GM23248 (cell line): ENCODE results near the gene DNAAF3. TPM values are rescaled to one million over a fixed set of nuclear protein-coding genes. Genes with fewer than 3 reads are reported as not detected.

Source experiments
- DNase-seq: peaks from one replicate; pipeline ENCODE4 v3.0.0-alpha.2; 2015
- H2AFZ ChIP-seq: fragments of 200-600 bp; sonication (generic); 2 replicates; pipeline ENCODE4 v1.6.1; 2016; ENCODE audit warnings: antibody characterized with exemption
- H3F3A ChIP-seq: fragments of 200-600 bp; sonication (generic); 2 replicates; pipeline ENCODE4 v1.6.1; 2016; ENCODE audit warnings: mild to moderate bottlenecking, antibody characterized with exemption, mixed run types; ENCODE audit not compliant: insufficient read depth
- H3K27ac ChIP-seq: fragments of 200-600 bp; sonication (generic); 2 replicates; pipeline ENCODE4 v1.5.1; 2016; ENCODE audit warnings: mild to moderate bottlenecking
- H3K27me3 ChIP-seq: fragments of 200-600 bp; sonication (generic); replicated peaks from 2 replicates; pipeline ENCODE4 v1.6.1; 2016; ENCODE audit warnings: mild to moderate bottlenecking; ENCODE audit not compliant: insufficient read depth
- H3K36me3 ChIP-seq: fragments of 200-600 bp; sonication (generic); 2 replicates; pipeline ENCODE4 v1.6.1; 2016; ENCODE audit warnings: low read depth, mild to moderate bottlenecking
- H3K4me1 ChIP-seq: fragments of 200-600 bp; sonication (generic); 2 replicates; pipeline ENCODE4 v1.6.1; 2016; ENCODE audit warnings: mild to moderate bottlenecking; ENCODE audit not compliant: insufficient read depth
- H3K4me2 ChIP-seq: fragments of 200-600 bp; sonication (generic); one replicate; pipeline ENCODE4 v1.6.1; 2016; ENCODE audit warnings: mild to moderate bottlenecking; ENCODE audit not compliant: unreplicated experiment
- H3K4me3 ChIP-seq: fragments of 200-600 bp; sonication (generic); 2 replicates; pipeline ENCODE4 v1.5.1; 2016; ENCODE audit warnings: mild to moderate bottlenecking
- H3K79me2 ChIP-seq: fragments of 200-600 bp; sonication (generic); 2 replicates; pipeline ENCODE4 v1.6.1; 2016; ENCODE audit warnings: mild to moderate bottlenecking; ENCODE audit not compliant: insufficient read depth
- H3K9ac ChIP-seq: fragments of 200-600 bp; sonication (generic); 2 replicates; pipeline ENCODE4 v1.6.1; 2016; ENCODE audit warnings: mild to moderate bottlenecking
- H3K9me2 ChIP-seq: fragments of 200-600 bp; sonication (generic); 2 replicates; pipeline ENCODE4 v1.6.1; 2016; ENCODE audit warnings: mixed run types, mild to moderate bottlenecking, moderate library complexity; ENCODE audit not compliant: insufficient read depth
- H3K9me3 ChIP-seq: fragments of 200-600 bp; sonication (generic); one replicate; pipeline ENCODE4 v1.6.1; 2017; ENCODE audit warnings: low read depth
- H4K20me1 ChIP-seq: fragments of 200-600 bp; sonication (generic); 2 replicates; pipeline ENCODE4 v1.6.0; 2016; ENCODE audit not compliant: insufficient read depth
- EZH2 ChIP-seq: fragments of 200-600 bp; sonication (generic); IDR thresholded peaks from 2 replicates; pipeline ENCODE4 v1.6.1; 2018; ENCODE audit warnings: antibody characterized with exemption, mild to moderate bottlenecking; ENCODE audit not compliant: insufficient read depth, poor library complexity, severe bottlenecking
- EZH2phosphoT487 ChIP-seq: fragments of 200-600 bp; sonication (generic); IDR thresholded peaks from 2 replicates; pipeline ENCODE4 v1.6.1; 2018; ENCODE audit warnings: antibody characterized with exemption, moderate library complexity, mild to moderate bottlenecking, low read depth; ENCODE audit not compliant: insufficient read depth
- WGBS, 2 experiments: methylation state at CpG; one replicate each; pipeline ENCODE4 v1.1.6; 2015 to 2017; ENCODE audit warnings: low lambda C conversion rate in 2 of 2, low coverage in 1 of 2; ENCODE audit errors: missing lambda C conversion rate in 2 of 2; 5-methylcytosine and 5-hydroxymethylcytosine counted together
- in situ Hi-C: fragments of 300-500 bp; cut with MboI; formaldehyde crosslinking; loops from 2 replicates; pipeline ENCODE4 v1.15.0; 2020
- polyA plus RNA-seq: library from polyadenylated mRNA; unstranded; fragments of >200 nt; fragmentation: Nextera tagmentation; extraction: Ambion mirVana; gene quantifications from 2 replicates; pipeline ENCODE4 v1.2.1, GENCODE V29; 2016
- total RNA-seq: library from RNA; depleted of rRNA; stranded (reverse); fragments of >200 nt; shearing (Covaris generic); gene quantifications from 2 replicates; pipeline ENCODE4 v1.2.3, GENCODE V29; 2014

DNAAF3 gene
- total and polyA plus RNA-seq, 2 experiments from 2014 or later: 0.22 to 0.39 TPM

- in situ Hi-C loops: no loop called here
Observed at GRCh38 chr19:55178781-55179599, 12.6 kb upstream of the DNAAF3 start.

GRCh38 chr19:55176076-55176475 is 9.7 kb upstream of the DNAAF3 start:
- no peaks in the 10 kb centered on the region for H3K79me2 ChIP-seq
- no peak overlapping the region for H3K27ac ChIP-seq
- 8 to 14% methylated on average over 2 of the region's 2 CpGs for WGBS, 2 experiments
- H4K20me1 ChIP-seq: no peaks in the 10 kb centered on the region
- H3K9me3 ChIP-seq: no peaks in the 10 kb centered on the region
- peaks cover 9% of the 10 kb centered on the region for H3F3A ChIP-seq
- H3K4me2 ChIP-seq: no peak overlapping the region
- H3K9me2 ChIP-seq: no peaks in the 10 kb centered on the region
- peaks cover 6% of the 10 kb centered on the region; the same call in 1 of the 2 replicates for H3K27me3 ChIP-seq
- no peak overlapping the region for H3K9ac ChIP-seq
- H2AFZ ChIP-seq: no peak overlapping the region
- in situ Hi-C loops: no loop called here
- peaks cover 15% of the 10 kb centered on the region for H3K4me1 ChIP-seq
- no peak overlapping the region for H3K4me3 ChIP-seq
- no peak for DNase-seq
- no peaks in the 10 kb centered on the region for H3K36me3 ChIP-seq
- TF ChIP-seq EZH2phosphoT487 (no peak), EZH2 (no peak)

More at GRCh38 chr19:55178781-55179599, 12.6 kb upstream of the DNAAF3 start:
- H3K9ac ChIP-seq: peak overlapping the region; percentile 52; the same call in 1 of the 2 replicates
- no peaks in the 10 kb centered on the region for H3F3A ChIP-seq
- TF ChIP-seq EZH2 (no peak), EZH2phosphoT487 (no peak)
- no peaks in the 10 kb centered on the region for H3K9me3 ChIP-seq
- H3K4me1 ChIP-seq: 0 out of 2 replicates have a peak, but pooled peaks cover 6% of the 10 kb centered on the region
- H3K4me3 ChIP-seq: peak overlapping the region; percentile 58
- H3K27ac ChIP-seq: no peak overlapping the region
- peak overlapping the region; percentile 65 for H3K4me2 ChIP-seq
- no peaks in the 10 kb centered on the region for H3K79me2 ChIP-seq
- H4K20me1 ChIP-seq: no peaks in the 10 kb centered on the region
- 0 out of 2 replicates have a peak overlapping the region, but pooled peaks have one; percentile 30 for H2AFZ ChIP-seq
- peak; percentile 92 for DNase-seq
- peaks cover 6% of the 10 kb centered on the region; the same call in 1 of the 2 replicates for H3K27me3 ChIP-seq
- H3K36me3 ChIP-seq: no peaks in the 10 kb centered on the region
- no peaks in the 10 kb centered on the region for H3K9me2 ChIP-seq
- WGBS, 2 experiments: 5 to 6% methylated on average over 52 to 55 of the region's 61 CpGs

DNA sequence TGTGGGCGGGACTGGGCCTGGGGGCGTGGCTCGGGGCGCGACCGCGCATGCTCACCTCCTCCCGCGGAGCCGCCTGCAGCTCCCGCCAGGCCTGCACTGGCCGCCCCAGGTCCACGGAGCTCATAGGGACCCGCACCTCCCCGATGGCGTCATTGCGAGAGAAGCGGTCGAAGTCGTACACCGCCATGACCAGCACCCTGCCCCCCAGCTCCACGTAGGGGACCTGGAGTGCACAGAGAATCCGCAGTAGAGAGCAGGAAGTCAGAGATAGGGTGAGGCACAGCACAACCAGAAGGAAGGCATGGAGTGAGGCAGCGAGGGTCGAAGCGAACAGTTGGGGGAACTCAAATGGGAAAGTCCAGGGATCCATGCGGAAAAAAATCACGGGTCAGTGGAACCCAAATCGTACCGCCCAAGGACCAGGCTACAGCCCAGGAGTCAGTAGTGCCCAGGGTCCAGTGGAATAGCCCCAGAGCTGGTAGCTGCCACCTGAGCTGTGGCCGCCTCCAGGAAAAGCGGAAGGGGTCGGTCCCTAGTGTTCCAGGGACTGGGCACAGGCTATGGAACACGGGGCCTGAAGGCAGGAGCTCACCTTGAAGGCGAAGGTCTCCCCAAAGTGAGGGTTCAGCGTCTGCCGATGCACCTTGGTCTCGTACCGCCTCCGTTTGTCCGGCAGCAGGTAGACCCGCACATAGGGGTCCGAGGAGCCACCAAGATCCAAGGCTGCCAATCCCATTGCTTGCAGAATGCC is 8.9 kb upstream of the DNAAF3 start:
- Histone ChIP-seq H4K20me1 (no peaks in the 10 kb centered on the region), H3K79me2 (no peaks in the 10 kb centered on the region), H3K27me3 (peaks cover 7% of the 10 kb centered on the region; the same call in 1 of the 2 replicates), H3K4me1 (peaks cover 15% of the 10 kb centered on the region), H3K9ac (no peak overlapping the region), H3K27ac (no peak overlapping the region), H2AFZ (no peak overlapping the region), H3K4me3 (no peak overlapping the region), H3K9me3 (no peaks in the 10 kb centered on the region), H3K4me2 (no peak overlapping the region), H3K36me3 (no peaks in the 10 kb centered on the region), H3K9me2 (no peaks in the 10 kb centered on the region), H3F3A (peaks cover 9% of the 10 kb centered on the region)
- in situ Hi-C loops: no loop called here
- 50 to 56% methylated on average over 36 to 42 of the region's 43 CpGs for WGBS, 2 experiments
- DNase-seq: no peak
- TF ChIP-seq EZH2: no peak
- TF ChIP-seq EZH2phosphoT487: no peak

- DNase-seq: no peak
- H3K79me2 ChIP-seq: no peaks in the 10 kb centered on the region
- 35 to 45% methylated on average over 20 to 21 of the region's 21 CpGs for WGBS, 2 experiments
- in situ Hi-C loops: no loop called here
- peaks cover 9% of the 10 kb centered on the region for H3F3A ChIP-seq
- peaks cover 11% of the 10 kb centered on the region for H3K4me1 ChIP-seq
- H3K27me3 ChIP-seq: peaks cover 13% of the 10 kb centered on the region; the same call in 1 of the 2 replicates
- no peaks in the 10 kb centered on the region for H3K36me3 ChIP-seq
- H3K27ac ChIP-seq: no peak overlapping the region
- no peak overlapping the region for H3K9ac ChIP-seq
- no peaks in the 10 kb centered on the region for H3K9me2 ChIP-seq
- H4K20me1 ChIP-seq: no peaks in the 10 kb centered on the region
- H3K9me3 ChIP-seq: no peaks in the 10 kb centered on the region
- TF ChIP-seq EZH2 (no peak), EZH2phosphoT487 (no peak)
- no peak overlapping the region for H2AFZ ChIP-seq
- H3K4me2 ChIP-seq: no peak overlapping the region
- no peak overlapping the region for H3K4me3 ChIP-seq
Observed at GRCh38 chr19:55174425-55175116, 8.2 kb upstream of the DNAAF3 start.
